Measurements from ENCODE around the gene KLHDC9. TPM values are rescaled to one million over a fixed set of nuclear protein-coding genes. Genes with fewer than 3 reads are reported as not detected.

KLHDC9 gene
- total RNA-seq, 1 experiment from 2014 or later = 6.1 TPM

- H3K79me2 ChIP-seq (ENCODE audit: low read length) = no peaks in the 10 kb centered on the region
- no peak for DNase-seq
- H3K36me3 ChIP-seq (ENCODE audit: insufficient read depth, low read length) = peaks cover 5% of the 10 kb centered on the region; the same call in 1 of the 2 replicates
- H3K4me3 ChIP-seq (ENCODE audit: low read length) = no peak overlapping the region
- no peaks in the 10 kb centered on the region for H3K9me3 ChIP-seq (ENCODE audit: low read length)
- H3K27me3 ChIP-seq (ENCODE audit: low read length) = no peaks in the 10 kb centered on the region
- H2AFZ ChIP-seq (ENCODE audit: low read length) = no peak overlapping the region
- H3K4me1 ChIP-seq (ENCODE audit: low read length) = peaks cover 21% of the 10 kb centered on the region
- H3K9ac ChIP-seq (ENCODE audit: low read length) = no peak overlapping the region
- no peak overlapping the region for H3K27ac ChIP-seq (ENCODE audit: low read length)
- H3K4me2 ChIP-seq (ENCODE audit: low read depth, low read length, poor library complexity, severe bottlenecking) = no peak overlapping the region
- no peaks in the 10 kb centered on the region for H4K20me1 ChIP-seq (ENCODE audit: insufficient read depth, low read depth, low read length)
- H3K9me2 ChIP-seq (replicated peaks; ENCODE audit: insufficient read depth, low read length) = no peaks in the 10 kb centered on the region
Observed at GRCh38 chr1:161096015-161096414, 2.1 kb upstream of the KLHDC9 start.

GRCh38 chr1:161096530-161096929, 1.6 kb upstream of the KLHDC9 start:
- H3K27me3 ChIP-seq (ENCODE audit: low read length) = no peaks in the 10 kb centered on the region
- no peaks in the 10 kb centered on the region for H3K79me2 ChIP-seq (ENCODE audit: low read length)
- H3K4me2 ChIP-seq (ENCODE audit: low read depth, low read length, poor library complexity, severe bottlenecking) = no peak overlapping the region
- H3K9ac ChIP-seq (ENCODE audit: low read length) = no peak overlapping the region
- H3K9me2 ChIP-seq (replicated peaks; ENCODE audit: insufficient read depth, low read length) = no peaks in the 10 kb centered on the region
- H3K27ac ChIP-seq (ENCODE audit: low read length) = no peak overlapping the region
- no peaks in the 10 kb centered on the region for H3K9me3 ChIP-seq (ENCODE audit: low read length)
- H2AFZ ChIP-seq (ENCODE audit: low read length) = no peak overlapping the region
- H3K4me1 ChIP-seq (ENCODE audit: low read length) = peaks cover 21% of the 10 kb centered on the region
- no peaks in the 10 kb centered on the region for H4K20me1 ChIP-seq (ENCODE audit: insufficient read depth, low read depth, low read length)
- H3K4me3 ChIP-seq (ENCODE audit: low read length) = no peak overlapping the region
- no peak for DNase-seq
- H3K36me3 ChIP-seq (ENCODE audit: insufficient read depth, low read length) = peaks cover 5% of the 10 kb centered on the region; the same call in 1 of the 2 replicates

- H3K9me3 ChIP-seq (ENCODE audit: low read length) = no peaks in the 10 kb centered on the region
- peak overlapping the region; percentile 97 for H3K4me2 ChIP-seq (ENCODE audit: low read depth, low read length, poor library complexity, severe bottlenecking)
- no peaks in the 10 kb centered on the region for H3K9me2 ChIP-seq (replicated peaks; ENCODE audit: insufficient read depth, low read length)
- no peaks in the 10 kb centered on the region for H4K20me1 ChIP-seq (ENCODE audit: insufficient read depth, low read depth, low read length)
- peaks cover 11% of the 10 kb centered on the region for H3K79me2 ChIP-seq (ENCODE audit: low read length)
- H2AFZ ChIP-seq (ENCODE audit: low read length) = no peak overlapping the region
- DNase-seq = peak; percentile 52
- H3K27ac ChIP-seq (ENCODE audit: low read length) = no peak overlapping the region
- H3K4me1 ChIP-seq (ENCODE audit: low read length) = peaks cover 21% of the 10 kb centered on the region
- peak overlapping the region; percentile 81 for H3K9ac ChIP-seq (ENCODE audit: low read length)
- H3K27me3 ChIP-seq (ENCODE audit: low read length) = no peaks in the 10 kb centered on the region
- H3K36me3 ChIP-seq (ENCODE audit: insufficient read depth, low read length) = peaks cover 10% of the 10 kb centered on the region; the same call in 1 of the 2 replicates
- H3K4me3 ChIP-seq (ENCODE audit: low read length) = peak overlapping the region; percentile 84
Observed at GRCh38 chr1:161099090-161099802, 1.1 kb downstream of the KLHDC9 start.

GRCh38 chr1:161100556-161100955, 2.4 kb downstream of the KLHDC9 start:
- Histone ChIP-seq H4K20me1 (ENCODE audit: insufficient read depth, low read depth, low read length) (no peaks in the 10 kb centered on the region), H3K9me3 (ENCODE audit: low read length) (no peaks in the 10 kb centered on the region), H3K4me3 (ENCODE audit: low read length) (no peak overlapping the region), H3K36me3 (ENCODE audit: insufficient read depth, low read length) (peaks cover 10% of the 10 kb centered on the region; the same call in 1 of the 2 replicates), H2AFZ (ENCODE audit: low read length) (no peak overlapping the region), H3K27ac (ENCODE audit: low read length) (no peak overlapping the region), H3K27me3 (ENCODE audit: low read length) (no peaks in the 10 kb centered on the region), H3K79me2 (ENCODE audit: low read length) (peaks cover 23% of the 10 kb centered on the region), H3K9me2 (replicated peaks; ENCODE audit: insufficient read depth, low read length) (no peaks in the 10 kb centered on the region), H3K4me2 (ENCODE audit: low read depth, low read length, poor library complexity, severe bottlenecking) (no peak overlapping the region), H3K4me1 (ENCODE audit: low read length) (peaks cover 21% of the 10 kb centered on the region), H3K9ac (ENCODE audit: low read length) (no peak overlapping the region)
- DNase-seq = no peak

GRCh38 chr1:161106431-161106830, 8.3 kb downstream of the KLHDC9 start:
- no peaks in the 10 kb centered on the region for H3K9me3 ChIP-seq (ENCODE audit: low read length)
- H4K20me1 ChIP-seq (ENCODE audit: insufficient read depth, low read depth, low read length) = peaks cover 3% of the 10 kb centered on the region; the same call in 1 of the 2 replicates
- peaks cover 79% of the 10 kb centered on the region for H3K79me2 ChIP-seq (ENCODE audit: low read length)
- no peak overlapping the region for H2AFZ ChIP-seq (ENCODE audit: low read length)
- H3K9me2 ChIP-seq (replicated peaks; ENCODE audit: insufficient read depth, low read length) = no peaks in the 10 kb centered on the region
- no peak overlapping the region for H3K4me3 ChIP-seq (ENCODE audit: low read length)
- no peak for DNase-seq
- H3K4me2 ChIP-seq (ENCODE audit: low read depth, low read length, poor library complexity, severe bottlenecking) = no peak overlapping the region
- no peak overlapping the region for H3K27ac ChIP-seq (ENCODE audit: low read length)
- no peaks in the 10 kb centered on the region for H3K27me3 ChIP-seq (ENCODE audit: low read length)
- H3K4me1 ChIP-seq (ENCODE audit: low read length) = peaks cover 2% of the 10 kb centered on the region; the same call in 1 of the 2 replicates
- H3K36me3 ChIP-seq (ENCODE audit: insufficient read depth, low read length) = peaks cover 29% of the 10 kb centered on the region
- H3K9ac ChIP-seq (ENCODE audit: low read length) = no peak overlapping the region

- no peak overlapping the region for H3K9ac ChIP-seq (ENCODE audit: low read length)
- peaks cover 18% of the 10 kb centered on the region for H4K20me1 ChIP-seq (ENCODE audit: insufficient read depth, low read depth, low read length)
- H3K9me2 ChIP-seq (replicated peaks; ENCODE audit: insufficient read depth, low read length) = no peaks in the 10 kb centered on the region
- DNase-seq = no peak
- H3K27ac ChIP-seq (ENCODE audit: low read length) = no peak overlapping the region
- H3K4me1 ChIP-seq (ENCODE audit: low read length) = peaks cover 42% of the 10 kb centered on the region
- H3K36me3 ChIP-seq (ENCODE audit: insufficient read depth, low read length) = peaks cover 37% of the 10 kb centered on the region
- no peaks in the 10 kb centered on the region for H3K27me3 ChIP-seq (ENCODE audit: low read length)
- no peaks in the 10 kb centered on the region for H3K9me3 ChIP-seq (ENCODE audit: low read length)
- H3K4me2 ChIP-seq (ENCODE audit: low read depth, low read length, poor library complexity, severe bottlenecking) = no peak overlapping the region
- H3K79me2 ChIP-seq (ENCODE audit: low read length) = peaks cover 97% of the 10 kb centered on the region
- no peak overlapping the region for H2AFZ ChIP-seq (ENCODE audit: low read length)
- H3K4me3 ChIP-seq (ENCODE audit: low read length) = no peak overlapping the region
Observed at GRCh38 chr1:161111117-161111516, 13.0 kb downstream of the KLHDC9 start.

DNA sequence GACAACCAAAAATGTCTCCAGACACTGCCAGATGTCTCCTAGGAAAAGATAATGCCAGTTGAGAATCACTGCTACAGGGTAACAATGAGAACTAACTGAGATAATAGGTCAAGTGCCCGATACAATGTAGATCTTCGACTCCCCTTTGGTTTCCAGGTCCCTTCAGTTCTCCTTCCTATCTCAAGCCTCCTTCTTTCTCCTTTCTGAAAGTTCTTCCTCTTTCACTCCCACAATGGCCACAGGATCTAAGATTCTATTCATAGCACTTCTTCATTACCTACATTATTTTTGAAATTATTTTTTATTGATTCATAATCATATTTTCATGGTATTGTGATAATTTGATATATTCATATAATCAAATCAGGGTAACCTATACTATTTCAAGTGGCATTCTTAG, 13.4 kb downstream of the KLHDC9 start:
- Histone ChIP-seq H3K36me3 (ENCODE audit: insufficient read depth, low read length) (peaks cover 35% of the 10 kb centered on the region), H3K9me2 (replicated peaks; ENCODE audit: insufficient read depth, low read length) (no peaks in the 10 kb centered on the region), H3K4me3 (ENCODE audit: low read length) (no peak overlapping the region), H2AFZ (ENCODE audit: low read length) (no peak overlapping the region), H3K4me1 (ENCODE audit: low read length) (peaks cover 46% of the 10 kb centered on the region), H3K27me3 (ENCODE audit: low read length) (no peaks in the 10 kb centered on the region), H4K20me1 (ENCODE audit: insufficient read depth, low read depth, low read length) (peaks cover 20% of the 10 kb centered on the region), H3K27ac (ENCODE audit: low read length) (no peak overlapping the region), H3K9ac (ENCODE audit: low read length) (no peak overlapping the region), H3K4me2 (ENCODE audit: low read depth, low read length, poor library complexity, severe bottlenecking) (no peak overlapping the region), H3K9me3 (ENCODE audit: low read length) (no peaks in the 10 kb centered on the region), H3K79me2 (ENCODE audit: low read length) (peaks cover 97% of the 10 kb centered on the region)
- no peak for DNase-seq

DNA sequence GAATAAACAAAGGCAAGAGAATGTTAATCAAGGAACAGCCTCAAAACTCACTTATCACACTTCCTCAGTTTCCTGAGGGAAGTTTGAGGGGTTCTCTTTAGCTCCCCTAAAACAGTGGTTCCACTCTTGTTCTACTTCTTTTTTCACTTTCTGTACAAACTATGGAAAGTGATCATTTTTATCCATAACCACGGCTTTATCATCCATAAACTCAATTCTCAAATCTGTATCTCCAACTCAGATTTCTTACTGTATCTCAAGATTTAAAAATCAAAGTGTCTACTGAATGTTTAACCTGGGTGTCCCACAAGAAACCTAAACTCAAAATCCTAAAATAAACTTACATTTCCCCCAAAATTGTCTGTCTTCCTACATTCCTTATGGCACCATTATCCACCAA, 15.8 kb downstream of the KLHDC9 start:
- Histone ChIP-seq H3K9me3 (ENCODE audit: low read length) (no peaks in the 10 kb centered on the region), H3K4me1 (ENCODE audit: low read length) (peaks cover 56% of the 10 kb centered on the region), H3K4me3 (ENCODE audit: low read length) (no peak overlapping the region), H3K4me2 (ENCODE audit: low read depth, low read length, poor library complexity, severe bottlenecking) (peak overlapping the region; percentile 6), H4K20me1 (ENCODE audit: insufficient read depth, low read depth, low read length) (peaks cover 20% of the 10 kb centered on the region), H3K9ac (ENCODE audit: low read length) (no peak overlapping the region), H3K79me2 (ENCODE audit: low read length) (peaks cover 100% of the 10 kb centered on the region), H3K36me3 (ENCODE audit: insufficient read depth, low read length) (peaks cover 26% of the 10 kb centered on the region), H2AFZ (ENCODE audit: low read length) (no peak overlapping the region), H3K27ac (ENCODE audit: low read length) (no peak overlapping the region), H3K9me2 (replicated peaks; ENCODE audit: insufficient read depth, low read length) (no peaks in the 10 kb centered on the region), H3K27me3 (ENCODE audit: low read length) (no peaks in the 10 kb centered on the region)
- DNase-seq = no peak

Measured in Karpas-422 (cell line).